Measurements from ENCODE around the gene DCHS2.

DNA sequence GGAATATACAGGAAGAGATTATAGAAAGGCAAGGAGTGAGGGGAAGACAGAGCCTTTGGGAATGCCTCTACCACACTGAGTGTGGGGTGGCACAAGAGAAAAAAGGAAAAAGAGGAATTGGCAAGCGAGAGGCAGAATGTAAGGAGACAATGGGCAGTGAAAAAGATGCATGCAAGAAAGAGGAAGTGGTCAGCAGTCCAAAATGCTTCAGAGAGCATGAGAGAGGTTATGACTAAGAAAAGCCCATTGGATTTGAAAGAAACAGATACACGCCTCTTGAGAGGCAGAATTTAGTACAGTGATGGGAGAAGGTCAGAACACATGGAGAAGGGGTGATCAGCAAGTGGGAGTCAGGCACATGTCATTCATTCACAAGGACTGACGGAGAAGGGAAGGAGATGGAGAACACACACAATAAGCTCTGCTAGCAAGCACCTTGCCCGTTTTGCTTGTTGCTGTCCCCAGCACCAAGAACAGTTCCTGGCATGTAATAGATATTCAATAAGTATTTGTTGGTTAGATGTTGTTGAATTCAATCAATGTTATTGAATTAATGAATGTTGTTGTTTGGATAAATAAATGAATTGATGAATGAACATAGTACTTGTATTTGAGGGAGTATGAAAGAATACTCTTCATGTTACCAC lies 6.3 kb downstream of the DCHS2 start:
- no peak for TF ChIP-seq POLR2A (IDR thresholded peaks at IDR 0.05; ENCODE audit: low read length)
- TF ChIP-seq GATA1 (IDR thresholded peaks at IDR 0.05; ENCODE audit: low read depth, low read length): no peak
